ENCODE results near the gene EHBP1.

The EHBP1 gene

GRCh38 chr2:62938126-62938525 lies 232.6 kb downstream of the EHBP1 start:
- no peak overlapping the region for H3K27ac ChIP-seq
- TF ChIP-seq, protein P1, sequence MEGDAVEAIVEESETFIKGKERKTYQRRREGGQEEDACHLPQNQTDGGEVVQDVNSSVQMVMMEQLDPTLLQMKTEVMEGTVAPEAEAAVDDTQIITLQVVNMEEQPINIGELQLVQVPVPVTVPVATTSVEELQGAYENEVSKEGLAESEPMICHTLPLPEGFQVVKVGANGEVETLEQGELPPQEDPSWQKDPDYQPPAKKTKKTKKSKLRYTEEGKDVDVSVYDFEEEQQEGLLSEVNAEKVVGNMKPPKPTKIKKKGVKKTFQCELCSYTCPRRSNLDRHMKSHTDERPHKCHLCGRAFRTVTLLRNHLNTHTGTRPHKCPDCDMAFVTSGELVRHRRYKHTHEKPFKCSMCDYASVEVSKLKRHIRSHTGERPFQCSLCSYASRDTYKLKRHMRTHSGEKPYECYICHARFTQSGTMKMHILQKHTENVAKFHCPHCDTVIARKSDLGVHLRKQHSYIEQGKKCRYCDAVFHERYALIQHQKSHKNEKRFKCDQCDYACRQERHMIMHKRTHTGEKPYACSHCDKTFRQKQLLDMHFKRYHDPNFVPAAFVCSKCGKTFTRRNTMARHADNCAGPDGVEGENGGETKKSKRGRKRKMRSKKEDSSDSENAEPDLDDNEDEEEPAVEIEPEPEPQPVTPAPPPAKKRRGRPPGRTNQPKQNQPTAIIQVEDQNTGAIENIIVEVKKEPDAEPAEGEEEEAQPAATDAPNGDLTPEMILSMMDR (IDR thresholded peaks at IDR 0.05): no peak
- DNase-seq (ENCODE audit: low spot score): no peak
- H3K4me3 ChIP-seq: no peak overlapping the region

GRCh38 chr2:62939735-62940491 lies 234.4 kb downstream of the EHBP1 start:
- Histone ChIP-seq H3K27ac (no peak overlapping the region), H3K4me3 (no peak overlapping the region)
- no peak for DNase-seq (ENCODE audit: low spot score)
- TF ChIP-seq, protein P1 (IDR thresholded peaks at IDR 0.05): no peak

GRCh38 chr2:62940697-62941096 lies 235.2 kb downstream of the EHBP1 start:
- no peak overlapping the region for H3K4me3 ChIP-seq
- DNase-seq (ENCODE audit: low spot score): no peak
- H3K27ac ChIP-seq: no peak overlapping the region
- TF ChIP-seq, protein P1 (IDR thresholded peaks at IDR 0.05): no peak

- Histone ChIP-seq H3K4me3 (no peak overlapping the region), H3K27ac (no peak overlapping the region)
- no peak for DNase-seq (ENCODE audit: low spot score)
- TF ChIP-seq, protein P1 (IDR thresholded peaks at IDR 0.05): no peak
Observed at GRCh38 chr2:62941413-62941812, 235.9 kb downstream of the EHBP1 start.

- no peak for DNase-seq (ENCODE audit: low spot score)
- Histone ChIP-seq H3K4me3 (no peak overlapping the region), H3K27ac (no peak overlapping the region)
- TF ChIP-seq, protein P1 (IDR thresholded peaks at IDR 0.05): no peak
Observed at GRCh38 chr2:62944362-62944761, 238.8 kb downstream of the EHBP1 start.

DNA sequence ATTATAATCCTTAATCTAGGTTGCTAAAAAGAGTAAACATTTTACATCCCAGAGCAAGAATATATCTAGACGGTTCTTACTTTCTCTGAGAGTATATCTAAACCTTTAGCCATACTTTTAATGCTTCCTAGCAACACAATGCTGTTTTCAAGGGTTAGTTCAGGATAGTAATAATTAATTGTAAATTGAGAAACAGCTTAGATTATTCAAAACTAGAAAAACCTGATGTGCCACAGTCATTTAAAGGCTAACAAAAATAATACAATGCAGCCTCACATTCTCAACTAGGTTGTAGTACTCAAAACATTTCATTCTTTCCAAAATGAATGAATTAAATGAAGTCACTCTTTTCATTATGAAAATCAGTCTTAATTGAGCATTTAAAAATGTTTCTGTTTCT lies 241.9 kb downstream of the EHBP1 start:
- TF ChIP-seq, protein P1 (IDR thresholded peaks at IDR 0.05): no peak
- no peak overlapping the region for H3K4me3 ChIP-seq
- no peak for DNase-seq (ENCODE audit: low spot score)
- H3K27ac ChIP-seq: no peak overlapping the region

GRCh38 chr2:62956651-62957050 lies 251.1 kb downstream of the EHBP1 start:
- Histone ChIP-seq H3K27ac (no peak overlapping the region), H3K4me3 (no peak overlapping the region)
- TF ChIP-seq, protein P1 (IDR thresholded peaks at IDR 0.05): no peak
- no peak for DNase-seq (ENCODE audit: low spot score)

Data from coronary artery (tissue), 2 donors.